GM19035 (cell line): ENCODE results near the gene IL18R1.
A peak's percentile ranks its signal among the peaks of the same experiment; 100 is the strongest.
"Not testable (repeated sequence)": the region's sequence is repeated elsewhere in the genome, so short reads cannot be mapped to it uniquely, and the experiment has no call there.

Experiments used
- ATAC-seq: cut with Tn5 transposase; IDR thresholded peaks from one replicate; pipeline ENCODE4 v1.9.1; 2021; ENCODE audit not compliant: unreplicated experiment

IL18R1 gene

DNA sequence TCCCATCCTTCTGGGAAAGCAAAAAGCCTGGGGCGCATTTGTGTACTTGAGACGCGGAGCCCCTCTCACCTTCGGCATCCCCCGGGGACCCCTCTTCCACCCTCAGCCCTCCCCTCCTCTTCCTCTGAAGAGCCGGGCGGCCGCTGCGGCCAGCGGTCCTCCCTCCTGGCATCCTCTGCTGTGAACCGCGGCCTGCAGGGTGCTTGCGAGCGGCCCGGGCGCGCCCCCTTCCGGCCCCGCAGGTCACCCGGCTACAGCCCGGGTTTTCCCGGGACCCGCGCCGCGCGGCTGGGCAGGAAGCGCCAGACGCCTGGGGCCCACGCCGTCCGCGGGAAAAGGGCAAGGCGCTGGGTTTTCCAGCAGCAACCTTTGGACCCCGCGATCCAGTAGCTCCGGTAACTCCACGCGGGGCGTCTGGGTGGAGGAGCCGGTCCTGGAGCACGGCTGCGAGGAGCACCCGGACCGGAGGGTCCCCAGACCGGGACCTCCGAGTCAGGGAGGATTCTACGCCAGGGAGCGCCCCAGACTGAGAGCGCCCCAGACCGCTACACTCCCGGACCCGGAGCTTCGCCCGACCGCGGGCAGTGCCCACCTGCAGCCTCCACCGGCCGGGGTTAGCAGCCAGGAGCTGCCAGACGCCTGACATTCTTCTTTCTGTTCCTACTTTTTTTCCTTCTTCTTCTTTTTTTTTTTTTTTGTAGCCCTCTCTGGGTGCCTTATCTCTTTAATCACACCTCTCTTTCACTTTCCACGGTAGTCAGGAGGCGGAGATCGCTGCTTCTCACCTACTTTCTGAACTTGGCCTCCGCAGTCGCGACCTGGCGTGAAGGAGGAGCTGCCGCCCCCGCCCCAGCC, at the start of gene IL18R1:
Gene IL18R1 (plus strand): TSS at position 271 of the 855 bp plus-strand sequence. CDS start 6,865 bp downstream, outside the sequence.
- ATAC-seq: peak; percentile 89

- ATAC-seq: no peak
Measured at GRCh38 chr2:102306125-102306524, 49.5 kb upstream of the IL18R1 start.

- no peak for ATAC-seq
Measured at GRCh38 chr2:102310964-102311640, 44.5 kb upstream of the IL18R1 start, which contains the start of gene IL1RL1. Gene IL1RL1 (plus strand): TSS chr2:102311563. CDS start chr2:102338265, 26,702 bp downstream.

DNA sequence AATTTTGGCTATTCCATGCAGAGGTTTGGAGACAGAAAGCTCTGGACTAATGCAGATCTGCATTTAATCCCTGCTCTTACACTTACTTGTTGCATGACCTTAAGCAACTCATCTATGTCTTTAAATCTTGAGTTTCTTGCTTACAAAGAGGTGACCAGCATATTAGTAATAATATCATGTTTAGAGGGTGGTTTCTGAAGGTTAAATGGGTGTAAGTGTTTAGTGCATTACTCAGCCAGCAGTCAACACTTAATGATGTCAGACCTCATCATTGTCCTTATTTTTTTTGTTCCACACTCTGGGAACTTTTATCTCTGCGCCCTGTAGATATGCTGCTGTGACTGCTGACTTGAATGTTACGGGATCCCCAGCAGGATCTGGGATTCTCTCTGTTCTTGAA, 42.6 kb upstream of the IL18R1 start:
- ATAC-seq: no peak

DNA sequence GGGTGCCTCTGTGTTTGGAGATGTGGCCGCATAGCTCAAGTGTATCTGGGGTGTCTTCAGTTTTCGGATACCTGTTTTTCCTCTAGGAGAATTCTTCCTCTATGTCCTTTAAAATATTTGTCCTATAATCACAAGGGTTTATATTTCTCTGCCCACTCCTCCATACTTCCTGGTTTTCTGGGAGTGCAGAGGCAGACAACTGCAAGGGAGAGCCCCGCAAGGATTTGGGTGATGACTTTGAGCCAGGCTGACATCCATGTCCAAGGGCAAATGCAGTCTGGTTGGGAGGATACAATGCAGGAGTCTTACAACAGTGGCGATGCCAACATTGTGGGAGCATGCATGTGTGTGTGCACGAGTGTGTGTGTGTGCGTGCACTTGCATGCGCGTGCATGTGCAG, 42.1 kb upstream of the IL18R1 start:
- ATAC-seq: no peak

GRCh38 chr2:102313950-102314349, 41.6 kb upstream of the IL18R1 start:
- no peak for ATAC-seq

GRCh38 chr2:102315921-102316320, 39.7 kb upstream of the IL18R1 start:
- no peak for ATAC-seq

DNA sequence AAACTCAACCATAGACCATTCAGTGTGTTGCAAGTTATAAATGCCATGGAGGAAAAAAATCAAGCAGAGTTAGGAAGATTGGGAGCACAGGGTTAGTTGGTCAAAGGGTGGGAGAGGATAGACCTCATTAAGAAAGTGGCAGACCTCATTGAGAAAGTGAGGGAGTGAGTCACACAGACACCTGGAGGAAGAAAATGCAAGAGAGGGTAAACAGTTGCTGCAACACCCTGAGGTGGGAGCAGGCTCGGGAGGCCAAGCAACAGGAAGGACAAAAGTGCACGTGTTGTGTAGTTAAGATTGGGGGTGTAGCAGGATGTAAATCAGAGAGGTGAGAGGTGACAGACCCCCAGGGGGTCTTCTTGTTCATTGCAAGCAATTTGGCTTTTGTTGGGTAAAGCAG, 37.9 kb upstream of the IL18R1 start:
- ATAC-seq: no peak

GRCh38 chr2:102318437-102318836, 37.2 kb upstream of the IL18R1 start:
- ATAC-seq: no peak

DNA sequence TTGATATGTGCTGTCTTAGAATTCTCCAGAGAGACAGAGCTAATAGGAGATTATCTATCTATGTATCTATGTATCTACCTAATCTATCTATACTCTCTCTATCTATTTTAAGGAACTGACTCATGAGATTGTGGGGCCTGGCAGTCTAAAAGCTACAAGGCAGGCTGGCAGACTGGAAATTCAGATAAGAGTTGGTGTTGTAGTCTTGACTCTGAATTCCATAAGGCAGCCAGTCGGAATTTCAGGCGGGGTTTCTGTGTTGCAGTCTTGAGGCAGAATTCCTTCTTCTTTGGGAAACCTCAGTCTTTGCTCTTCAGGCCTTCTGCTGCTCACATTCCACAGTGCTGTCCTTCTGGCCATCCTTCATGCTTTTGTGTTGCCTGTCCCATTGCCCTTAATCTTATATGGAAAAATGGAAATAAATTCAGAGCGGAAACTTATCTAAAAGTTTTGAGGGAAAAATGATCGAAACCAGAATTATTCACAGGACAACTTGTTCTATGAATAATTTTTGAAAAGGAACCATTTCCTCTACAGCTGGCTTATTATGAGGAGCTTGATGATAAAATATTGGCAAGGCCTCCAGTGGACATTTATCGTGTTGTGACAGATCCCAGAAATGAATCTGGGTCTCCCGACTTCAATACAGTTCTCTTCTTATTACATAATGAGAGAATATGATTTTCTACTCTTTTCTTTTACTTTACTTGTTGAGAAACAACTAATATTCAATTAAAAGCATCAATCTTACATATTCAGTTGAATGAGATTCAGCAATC, 33.5 kb upstream of the IL18R1 start:
- ATAC-seq: no peak

DNA sequence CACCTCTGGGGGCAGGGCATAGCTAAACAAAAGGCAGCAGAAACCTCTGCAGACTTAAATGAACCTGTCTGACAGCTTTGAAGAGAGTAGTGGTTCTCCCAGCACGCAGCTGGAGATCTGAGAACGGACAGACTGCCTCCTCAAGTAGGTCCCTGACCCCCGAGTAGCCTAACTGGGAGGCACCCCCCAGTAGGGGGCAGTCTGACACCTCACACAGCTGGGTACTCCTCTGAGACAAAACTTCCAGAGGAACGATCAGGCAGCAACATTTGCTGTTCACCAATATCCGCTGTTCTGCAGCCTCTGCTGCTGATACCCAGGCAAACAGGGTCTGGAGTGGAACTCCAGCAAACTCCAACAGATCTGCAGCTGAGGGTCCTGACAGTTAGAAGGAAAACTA, 30.7 kb upstream of the IL18R1 start:
- ATAC-seq: not testable (repeated sequence)

DNA sequence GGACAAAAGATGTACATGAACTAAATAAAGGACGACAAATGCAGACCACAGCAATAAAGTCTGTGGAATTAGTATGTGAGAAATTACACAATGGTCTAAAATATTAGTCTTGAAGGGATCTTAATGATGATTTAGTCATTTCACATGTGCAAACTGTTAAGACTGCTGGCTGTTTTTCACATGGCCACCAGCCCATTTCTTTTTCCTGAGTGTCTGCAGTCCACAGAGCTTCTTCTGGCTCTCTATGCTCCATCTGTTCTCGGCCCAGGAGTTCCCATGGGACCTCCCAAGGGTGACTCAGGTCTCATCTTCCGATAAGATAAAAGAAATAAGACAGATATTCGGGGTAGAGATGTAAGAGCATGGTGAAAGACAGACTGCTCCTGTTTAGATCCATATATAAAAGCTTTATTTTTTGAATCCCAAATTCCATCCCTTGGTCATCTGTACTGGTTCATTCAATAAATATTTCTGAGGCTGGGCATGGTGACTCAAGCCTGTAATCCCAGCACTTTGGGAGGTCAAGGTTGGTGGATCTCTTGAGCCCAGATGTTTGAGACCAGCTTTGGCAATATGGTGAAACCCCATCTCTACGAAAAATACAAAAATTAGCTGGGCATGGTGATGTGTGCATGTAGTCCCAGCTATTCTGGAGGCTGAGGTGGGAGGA, 24.1 kb upstream of the IL18R1 start:
- ATAC-seq: no peak

DNA sequence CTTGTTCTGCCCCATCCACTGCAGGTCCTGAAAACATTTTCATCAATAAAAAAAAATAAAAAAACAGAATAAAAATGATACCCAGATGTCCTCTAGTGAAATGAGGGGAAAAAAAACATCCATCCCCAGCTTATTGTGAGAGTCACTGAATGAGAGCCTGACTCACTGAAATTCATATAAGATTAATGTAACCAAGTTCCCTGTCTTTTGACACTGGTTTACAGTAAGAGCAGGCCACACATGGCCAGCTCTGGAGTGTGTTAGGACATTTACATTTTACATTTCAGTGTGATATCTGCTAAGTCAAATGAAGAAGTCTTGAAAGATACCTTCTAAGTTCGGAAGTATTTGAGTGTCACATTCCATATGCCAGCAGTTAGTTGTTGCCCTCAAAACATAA, 21.1 kb upstream of the IL18R1 start:
- no peak for ATAC-seq

DNA sequence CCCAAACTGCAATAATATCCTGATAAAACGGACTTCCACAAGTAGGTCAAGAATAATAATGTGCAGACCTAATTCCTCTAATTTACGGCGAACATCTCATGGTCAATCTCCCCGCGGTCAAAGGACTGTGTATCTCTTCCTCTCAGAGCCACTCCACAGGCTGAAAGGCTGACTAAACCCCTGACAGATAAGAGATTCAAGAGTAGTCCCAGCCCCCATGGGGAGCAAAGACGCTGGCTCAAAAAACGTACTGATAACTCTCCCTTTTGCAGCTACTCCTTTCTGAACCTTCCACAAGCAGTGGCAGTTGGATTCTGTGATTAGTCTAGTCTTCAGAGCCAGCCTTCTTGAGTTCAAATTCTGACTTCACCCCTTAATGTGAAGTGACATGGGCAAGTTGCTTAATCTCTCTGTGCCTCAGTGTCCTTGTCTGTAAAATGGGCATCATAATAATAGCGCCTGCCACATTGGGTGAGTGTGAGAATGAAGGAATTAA, 19.7 kb upstream of the IL18R1 start:
- no peak for ATAC-seq

GRCh38 chr2:102336502-102336945, 19.1 kb upstream of the IL18R1 start:
- no peak for ATAC-seq

DNA sequence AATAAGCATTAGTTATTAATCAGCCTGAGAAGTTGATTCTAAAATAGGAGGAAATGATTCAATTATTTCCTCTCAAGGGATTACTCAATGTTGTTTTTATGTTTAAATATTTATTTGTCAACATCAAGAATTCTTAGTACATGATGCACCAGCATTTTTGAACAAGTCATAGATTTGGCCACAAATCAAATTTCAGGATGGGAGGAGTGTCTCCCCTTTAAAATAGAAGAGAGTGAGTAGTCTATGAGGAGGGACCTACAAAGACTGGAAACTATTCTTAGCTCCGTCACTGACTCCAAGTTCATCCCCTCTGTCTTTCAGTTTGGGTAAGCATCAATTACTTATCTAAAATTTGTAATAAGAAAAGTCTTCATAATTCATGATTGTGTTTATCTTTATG, 18.6 kb upstream of the IL18R1 start:
- no peak for ATAC-seq

DNA sequence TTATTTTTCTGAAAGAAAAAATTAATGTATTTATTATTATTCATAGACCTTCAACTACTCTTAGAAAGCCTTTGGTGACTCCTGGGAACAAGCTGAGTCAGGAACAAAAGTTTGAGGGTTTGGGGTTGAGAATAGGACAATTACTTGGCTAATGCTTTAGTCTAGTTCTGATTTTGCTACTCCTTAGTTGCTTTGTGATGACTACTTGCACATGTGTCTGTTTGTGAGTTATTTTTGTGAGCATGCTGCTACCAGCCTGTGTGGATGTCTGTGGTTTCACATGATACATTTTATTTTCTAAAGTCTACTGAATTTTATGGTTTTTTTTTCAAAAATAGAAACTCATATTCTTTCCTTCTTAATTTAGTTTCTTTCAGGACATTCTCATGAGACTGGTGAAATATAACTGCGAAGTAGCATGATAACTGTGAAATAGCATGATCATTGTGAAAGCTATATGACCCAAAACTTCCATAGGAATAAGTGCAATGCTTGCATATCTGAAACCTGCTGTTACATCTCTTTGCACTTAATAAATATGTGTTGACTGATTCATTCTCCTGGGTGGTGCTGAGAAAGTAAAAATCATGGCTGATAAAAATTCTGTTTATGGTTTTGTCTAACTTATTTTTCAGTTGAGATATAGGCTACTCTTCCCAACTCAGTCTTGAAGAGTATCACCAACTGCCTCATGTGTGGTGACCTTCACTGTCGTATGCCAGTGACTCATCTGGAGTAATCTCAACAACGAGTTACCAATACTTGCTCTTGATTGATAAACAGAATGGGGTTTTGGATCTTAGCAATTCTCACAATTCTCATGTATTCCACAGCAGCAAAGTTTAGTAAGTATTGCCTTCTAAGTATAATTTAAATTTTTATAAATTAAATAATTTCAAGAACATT, 17.9 kb upstream of the IL18R1 start:
- no peak for ATAC-seq

DNA sequence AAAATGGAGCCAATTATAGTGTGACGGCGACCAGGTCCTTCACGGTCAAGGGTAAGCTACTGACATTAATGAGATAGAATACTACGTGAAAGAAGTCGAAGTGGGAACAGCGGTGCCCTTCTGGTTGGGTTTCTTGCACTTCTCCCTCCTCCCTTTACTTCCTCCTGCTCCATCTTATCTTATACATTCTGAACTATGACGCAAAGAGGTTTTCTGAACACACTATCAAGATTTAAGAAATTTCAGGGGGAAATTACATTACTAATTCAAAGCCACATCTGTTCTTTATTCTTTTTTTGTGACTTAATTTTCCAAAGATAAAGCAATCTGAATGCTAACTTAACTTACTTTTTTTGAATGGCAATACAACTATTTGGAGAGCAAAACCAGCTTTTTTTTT, 14.8 kb upstream of the IL18R1 start:
- ATAC-seq: no peak

GRCh38 chr2:102342888-102343287, 12.7 kb upstream of the IL18R1 start:
- ATAC-seq: no peak

DNA sequence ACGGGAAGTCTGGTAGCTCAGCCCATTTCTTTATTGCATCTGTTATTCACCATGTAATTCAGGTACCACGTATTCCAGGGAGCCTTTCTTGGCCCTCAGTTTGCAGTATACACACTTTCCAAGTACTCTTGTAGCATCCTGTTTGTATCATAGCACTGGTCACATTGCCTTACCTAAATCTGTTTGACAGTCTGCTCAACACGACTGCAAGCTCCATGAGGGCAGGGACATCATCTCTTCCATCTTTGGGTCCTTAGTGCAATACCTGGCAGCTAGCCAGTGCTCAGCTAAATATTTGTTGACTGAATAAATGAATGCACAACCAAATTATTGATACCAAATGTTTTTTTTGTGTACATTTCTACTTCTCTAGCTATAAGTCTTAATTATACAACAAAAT, 11.2 kb upstream of the IL18R1 start:
- no peak for ATAC-seq
